ENCODE measurements around the gene ASTN2. TPM values are rescaled to one million over a fixed set of nuclear protein-coding genes. Genes with fewer than 3 reads are reported as not detected.

ASTN2 gene
- total and polyA plus RNA-seq, 3 donors from 2014 or later, result 55.7 to 157 (median 117) TPM

- Histone ChIP-seq H3K9me3 (no peaks in the 10 kb centered on the region), H3K4me1 (no peaks in the 10 kb centered on the region), H3K27me3 (no peaks in the 10 kb centered on the region), H3K4me3 (no peak overlapping the region), H3K27ac (no peak overlapping the region), H3K36me3 (ENCODE audit: low read depth, missing control alignments) (no peaks in the 10 kb centered on the region)
- TF ChIP-seq CTCF (IDR thresholded peaks at IDR 0.05) (no peak), POLR2A (IDR thresholded peaks at IDR 0.05) (no peak)
- no peak for DNase-seq
- intact Hi-C loops (cut with DNase I; ENCODE audit: low total_unique reads), result no loop called here
- 80 to 87% methylated on average over 6 of the region's 6 CpGs for WGBS, 2 donors
Measured at GRCh38 chr9:116821633-116822229, 593.1 kb downstream of the ASTN2 start.

- 65 to 68% methylated on average over 1 of the region's 1 CpG for WGBS, 2 donors
- no peaks in the 10 kb centered on the region for H3K9me3 ChIP-seq
- no peaks in the 10 kb centered on the region for H3K36me3 ChIP-seq (ENCODE audit: low read depth, missing control alignments)
- no peaks in the 10 kb centered on the region for H3K4me1 ChIP-seq
- no peak for DNase-seq
- no peaks in the 10 kb centered on the region for H3K27me3 ChIP-seq
- no peak overlapping the region for H3K4me3 ChIP-seq
- no peak for TF ChIP-seq POLR2A (IDR thresholded peaks at IDR 0.05)
- TF ChIP-seq CTCF (IDR thresholded peaks at IDR 0.05), result no peak
- intact Hi-C loops (cut with DNase I; ENCODE audit: low total_unique reads), result no loop called here
- H3K27ac ChIP-seq, result no peak overlapping the region
Measured at GRCh38 chr9:116819116-116819515, 595.7 kb downstream of the ASTN2 start.

GRCh38 chr9:116817762-116818161 lies 597.1 kb downstream of the ASTN2 start:
- H3K27ac ChIP-seq, result no peak overlapping the region
- 84 to 86% methylated on average over 1 of the region's 1 CpG for WGBS, 2 donors
- H3K4me3 ChIP-seq, result no peak overlapping the region
- no peaks in the 10 kb centered on the region for H3K9me3 ChIP-seq
- DNase-seq, result no peak
- intact Hi-C loops (cut with DNase I; ENCODE audit: low total_unique reads), result no loop called here
- TF ChIP-seq CTCF (IDR thresholded peaks at IDR 0.05), result no peak
- TF ChIP-seq POLR2A (IDR thresholded peaks at IDR 0.05), result no peak
- H3K27me3 ChIP-seq, result no peaks in the 10 kb centered on the region
- H3K4me1 ChIP-seq, result no peaks in the 10 kb centered on the region
- no peaks in the 10 kb centered on the region for H3K36me3 ChIP-seq (ENCODE audit: low read depth, missing control alignments)

- Histone ChIP-seq H3K36me3 (ENCODE audit: low read depth, missing control alignments) (no peaks in the 10 kb centered on the region), H3K27ac (no peak overlapping the region), H3K4me1 (no peaks in the 10 kb centered on the region), H3K27me3 (no peaks in the 10 kb centered on the region), H3K9me3 (no peaks in the 10 kb centered on the region), H3K4me3 (no peak overlapping the region)
- TF ChIP-seq CTCF (IDR thresholded peaks at IDR 0.05), result no peak
- no peak for TF ChIP-seq POLR2A (IDR thresholded peaks at IDR 0.05)
- DNase-seq, result no peak
- 91 to 93% methylated on average over 2 of the region's 2 CpGs for WGBS, 2 donors
- intact Hi-C loops (cut with DNase I; ENCODE audit: low total_unique reads), result no loop called here
Measured at GRCh38 chr9:116816484-116816883, 598.4 kb downstream of the ASTN2 start.

GRCh38 chr9:116815835-116816234 lies 599.0 kb downstream of the ASTN2 start:
- no peak overlapping the region for H3K4me3 ChIP-seq
- no peaks in the 10 kb centered on the region for H3K27me3 ChIP-seq
- DNase-seq, result no peak
- H3K27ac ChIP-seq, result no peak overlapping the region
- H3K9me3 ChIP-seq, result no peaks in the 10 kb centered on the region
- no peaks in the 10 kb centered on the region for H3K4me1 ChIP-seq
- WGBS, 2 donors, result 91 to 93% methylated on average over 1 of the region's 1 CpG
- TF ChIP-seq CTCF (IDR thresholded peaks at IDR 0.05), result no peak
- TF ChIP-seq POLR2A (IDR thresholded peaks at IDR 0.05), result no peak
- no peaks in the 10 kb centered on the region for H3K36me3 ChIP-seq (ENCODE audit: low read depth, missing control alignments)
- intact Hi-C loops (cut with DNase I; ENCODE audit: low total_unique reads), result no loop called here

Data from testis (tissue), 3 donors.